Liver (tissue), 9 donors: ENCODE results near the gene UMPS. TPM values are rescaled to one million over a fixed set of nuclear protein-coding genes. Genes with fewer than 3 reads are reported as not detected.

ENCODE experiments used
- DNase-seq: peaks from one replicate; pipeline ENCODE4 v3.0.0-alpha.2; 2017; ENCODE audit warnings: low spot score
- H3K27ac ChIP-seq, 2 donors: one replicate each; pipeline ENCODE4 v1.7.0; 2013; ENCODE audit warnings: inconsistent platforms in 2 of 2, low read length in 2 of 2, control low read depth in 1 of 2, low read depth in 1 of 2, mild to moderate bottlenecking in 1 of 2
- H3K27me3 ChIP-seq, 4 donors: one replicate each; pipeline versions ENCODE4 v1.6.1 to v1.7.0; 2013; ENCODE audit warnings: low read length in 3 of 4, inconsistent platforms in 1 of 4, mild to moderate bottlenecking in 1 of 4, moderate library complexity in 1 of 4; ENCODE audit not compliant: control insufficient read depth in 4 of 4, insufficient read depth in 4 of 4
- H3K36me3 ChIP-seq, 4 donors: one replicate each; pipeline versions ENCODE4 v1.6.1 to v1.7.0; 2013; ENCODE audit warnings: low read length in 3 of 4, mild to moderate bottlenecking in 3 of 4, low read depth in 1 of 4, moderate library complexity in 1 of 4; ENCODE audit not compliant: control insufficient read depth in 4 of 4, insufficient read depth in 3 of 4
- H3K4me1 ChIP-seq, 4 donors: one replicate each; pipeline versions ENCODE4 v1.6.1 to v1.7.0; 2013; ENCODE audit warnings: low read length in 3 of 4, mild to moderate bottlenecking in 3 of 4, moderate library complexity in 1 of 4; ENCODE audit not compliant: control insufficient read depth in 4 of 4, insufficient read depth in 4 of 4
- H3K4me3 ChIP-seq, 3 donors: one replicate each; pipeline versions ENCODE4 v1.6.1 to v1.7.0; 2013; ENCODE audit warnings: low read length in 3 of 3, control low read depth in 1 of 3, low read depth in 1 of 3, mild to moderate bottlenecking in 1 of 3
- H3K9ac ChIP-seq, 2 donors: one replicate each; pipeline ENCODE4 v1.7.0; 2013; ENCODE audit warnings: low read length in 2 of 2, mild to moderate bottlenecking in 2 of 2, moderate library complexity in 2 of 2, control low read depth in 1 of 2, low read depth in 1 of 2
- H3K9me3 ChIP-seq, 4 donors: one replicate each; pipeline versions ENCODE4 v1.6.1 to v1.7.0; 2013; ENCODE audit warnings: low read length in 3 of 4; ENCODE audit not compliant: control insufficient read depth in 4 of 4
- EGR1 ChIP-seq, 2 donors: IDR thresholded peaks; 2 replicates each; pipeline ENCODE4 v1.6.1; 2016 to 2018; ENCODE audit warnings: antibody characterized with exemption in 2 of 2, low read depth in 2 of 2
- FOXA1 ChIP-seq: IDR thresholded peaks from 2 replicates; pipeline ENCODE4 v1.6.1; 2016; ENCODE audit warnings: antibody characterized with exemption
- FOXA2 ChIP-seq: IDR thresholded peaks from 2 replicates; pipeline ENCODE4 v1.6.1; 2016; ENCODE audit warnings: antibody characterized with exemption
- GABPA ChIP-seq, 2 donors: IDR thresholded peaks in 1 of 2; conservative IDR thresholded peaks in 1 of 2; 2 replicates each; pipeline ENCODE4 v1.6.1; 2016; ENCODE audit warnings: antibody characterized with exemption in 2 of 2, mild to moderate bottlenecking in 1 of 2, moderate library complexity in 1 of 2
- HNF4A ChIP-seq, 2 donors: conservative IDR thresholded peaks; 2 replicates each; pipeline ENCODE4 v1.6.1; 2016; ENCODE audit warnings: antibody characterized with exemption in 2 of 2, mild to moderate bottlenecking in 2 of 2
- HNF4G ChIP-seq: IDR thresholded peaks from 2 replicates; pipeline ENCODE4 v1.6.1; 2016; ENCODE audit warnings: antibody characterized with exemption
- JUND ChIP-seq, 2 donors: IDR thresholded peaks; 2 replicates each; pipeline ENCODE4 v1.6.1; 2016; ENCODE audit warnings: antibody characterized with exemption in 2 of 2
- NR2F2 ChIP-seq: IDR thresholded peaks from 2 replicates; pipeline ENCODE4 v1.6.1; 2016; ENCODE audit warnings: antibody characterized with exemption
- RAD21 ChIP-seq, 2 donors: IDR thresholded peaks; 2 replicates each; pipeline ENCODE4 v1.6.1; 2016; ENCODE audit warnings: antibody characterized with exemption in 2 of 2, mild to moderate bottlenecking in 2 of 2
- RXRA ChIP-seq, 2 donors: IDR thresholded peaks; 2 replicates each; pipeline ENCODE4 v1.6.1; 2017 to 2018; ENCODE audit warnings: antibody characterized with exemption in 2 of 2, mild to moderate bottlenecking in 1 of 2
- SP1 ChIP-seq: IDR thresholded peaks from 2 replicates; pipeline ENCODE4 v1.6.1; 2018; ENCODE audit warnings: antibody characterized with exemption, mild to moderate bottlenecking
- YY1 ChIP-seq: IDR thresholded peaks from 2 replicates; pipeline ENCODE4 v1.6.1; 2016; ENCODE audit warnings: antibody characterized with exemption, mild to moderate bottlenecking
- WGBS: extraction: QIAGEN DNeasy Blood & Tissue Kit; methylation state at CpG from one replicate; pipeline ENCODE4 v1.1.7; 2013; 5-methylcytosine and 5-hydroxymethylcytosine counted together
- polyA plus RNA-seq, 2 donors: library from polyadenylated mRNA; stranded (reverse) in 1 of 2; unstranded in 1 of 2; fragments of 200-250 nt in 1 of 2; fragments of >200 nt in 1 of 2; fragmentation: Nextera tagmentation in 1 of 2; extraction: Ambion mirVana in 1 of 2; gene quantifications; one replicate each; pipeline versions ENCODE4 v1.2.1 to v1.2.3, GENCODE V29; 2013 to 2015
- total RNA-seq, 2 donors: library from RNA; depleted of rRNA; stranded (reverse); fragments of >200 nt; gene quantifications; one replicate each; pipeline ENCODE4 v1.2.3, GENCODE V29; 2014
- TF ChIP-seq, protein P1 (sequence below): fragments of 150-350 bp; IDR thresholded peaks from 2 replicates; pipeline ENCODE4 v1.5.1; 2017; ENCODE audit warnings: improper control_type of control experiment, low read depth, low read length; ENCODE audit not compliant: missing input control
- TF ChIP-seq, protein P2 (sequence below): IDR thresholded peaks from 2 replicates; pipeline ENCODE4 v1.6.1; 2016; ENCODE audit warnings: antibody characterized with exemption, mild to moderate bottlenecking
- TF ChIP-seq, protein P3 (sequence below): IDR thresholded peaks from 2 replicates; pipeline ENCODE4 v1.6.1; 2016; ENCODE audit warnings: antibody characterized with exemption
- TF ChIP-seq, protein P4 (sequence below): IDR thresholded peaks from 2 replicates; pipeline ENCODE4 v1.6.1; 2016; ENCODE audit warnings: antibody characterized with exemption
- TF ChIP-seq, protein P5 (sequence below): IDR thresholded peaks from 2 replicates; pipeline ENCODE4 v1.6.1; 2016; ENCODE audit warnings: antibody characterized with exemption
- donor health status: healthy.
- donor health status: healthy.
- donor health status: healthy.
- donor health status: healthy.
- donor health status: healthy.

The UMPS gene
- total and polyA plus RNA-seq, 4 donors: 21.3 to 39.4 (median 26.0) TPM

DNA sequence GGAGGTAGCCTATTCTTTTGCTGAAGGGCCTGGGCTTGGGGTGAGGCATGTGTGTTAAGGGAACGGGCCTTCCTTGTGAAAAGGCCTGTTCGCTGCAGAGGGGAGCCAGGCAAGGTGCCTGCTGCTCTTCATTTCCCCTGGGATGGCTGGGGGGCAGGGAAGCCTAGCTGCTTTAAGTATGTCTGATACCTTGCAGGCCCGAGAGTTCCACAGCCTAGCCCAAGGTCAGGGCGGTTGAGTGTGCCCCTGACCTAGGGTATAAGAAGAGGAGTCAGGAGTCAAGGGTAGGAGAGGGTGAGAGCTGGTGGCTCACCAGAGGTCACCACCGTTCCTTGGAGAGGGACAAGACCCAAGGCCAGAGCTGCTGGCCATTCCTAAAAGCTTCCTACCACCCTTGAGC lies 46.6 kb downstream of the UMPS start:
- H3K9ac ChIP-seq: no peak overlapping the region
- no peak for DNase-seq
- H3K27ac ChIP-seq: no peak overlapping the region
- TF ChIP-seq HNF4A (conservative IDR thresholded peaks at IDR 0.05) (no peak), SP1 (no peak), EGR1 (IDR thresholded peaks at IDR 0.05; ENCODE audit: low read depth in 2 of 2) (no peak), FOXA2 (no peak), JUND (IDR thresholded peaks at IDR 0.05) (no peak), FOXA1 (no peak), GABPA (IDR thresholded peaks at IDR 0.05 in 1 of 2, conservative IDR thresholded peaks at IDR 0.05 in 1 of 2) (no peak), RAD21 (IDR thresholded peaks at IDR 0.05) (no peak), YY1 (no peak), RXRA (IDR thresholded peaks at IDR 0.05) (no peak), NR2F2 (no peak), HNF4G (no peak)
- TF ChIP-seq, protein P1, sequence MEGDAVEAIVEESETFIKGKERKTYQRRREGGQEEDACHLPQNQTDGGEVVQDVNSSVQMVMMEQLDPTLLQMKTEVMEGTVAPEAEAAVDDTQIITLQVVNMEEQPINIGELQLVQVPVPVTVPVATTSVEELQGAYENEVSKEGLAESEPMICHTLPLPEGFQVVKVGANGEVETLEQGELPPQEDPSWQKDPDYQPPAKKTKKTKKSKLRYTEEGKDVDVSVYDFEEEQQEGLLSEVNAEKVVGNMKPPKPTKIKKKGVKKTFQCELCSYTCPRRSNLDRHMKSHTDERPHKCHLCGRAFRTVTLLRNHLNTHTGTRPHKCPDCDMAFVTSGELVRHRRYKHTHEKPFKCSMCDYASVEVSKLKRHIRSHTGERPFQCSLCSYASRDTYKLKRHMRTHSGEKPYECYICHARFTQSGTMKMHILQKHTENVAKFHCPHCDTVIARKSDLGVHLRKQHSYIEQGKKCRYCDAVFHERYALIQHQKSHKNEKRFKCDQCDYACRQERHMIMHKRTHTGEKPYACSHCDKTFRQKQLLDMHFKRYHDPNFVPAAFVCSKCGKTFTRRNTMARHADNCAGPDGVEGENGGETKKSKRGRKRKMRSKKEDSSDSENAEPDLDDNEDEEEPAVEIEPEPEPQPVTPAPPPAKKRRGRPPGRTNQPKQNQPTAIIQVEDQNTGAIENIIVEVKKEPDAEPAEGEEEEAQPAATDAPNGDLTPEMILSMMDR: no peak
- TF ChIP-seq, protein P2, sequence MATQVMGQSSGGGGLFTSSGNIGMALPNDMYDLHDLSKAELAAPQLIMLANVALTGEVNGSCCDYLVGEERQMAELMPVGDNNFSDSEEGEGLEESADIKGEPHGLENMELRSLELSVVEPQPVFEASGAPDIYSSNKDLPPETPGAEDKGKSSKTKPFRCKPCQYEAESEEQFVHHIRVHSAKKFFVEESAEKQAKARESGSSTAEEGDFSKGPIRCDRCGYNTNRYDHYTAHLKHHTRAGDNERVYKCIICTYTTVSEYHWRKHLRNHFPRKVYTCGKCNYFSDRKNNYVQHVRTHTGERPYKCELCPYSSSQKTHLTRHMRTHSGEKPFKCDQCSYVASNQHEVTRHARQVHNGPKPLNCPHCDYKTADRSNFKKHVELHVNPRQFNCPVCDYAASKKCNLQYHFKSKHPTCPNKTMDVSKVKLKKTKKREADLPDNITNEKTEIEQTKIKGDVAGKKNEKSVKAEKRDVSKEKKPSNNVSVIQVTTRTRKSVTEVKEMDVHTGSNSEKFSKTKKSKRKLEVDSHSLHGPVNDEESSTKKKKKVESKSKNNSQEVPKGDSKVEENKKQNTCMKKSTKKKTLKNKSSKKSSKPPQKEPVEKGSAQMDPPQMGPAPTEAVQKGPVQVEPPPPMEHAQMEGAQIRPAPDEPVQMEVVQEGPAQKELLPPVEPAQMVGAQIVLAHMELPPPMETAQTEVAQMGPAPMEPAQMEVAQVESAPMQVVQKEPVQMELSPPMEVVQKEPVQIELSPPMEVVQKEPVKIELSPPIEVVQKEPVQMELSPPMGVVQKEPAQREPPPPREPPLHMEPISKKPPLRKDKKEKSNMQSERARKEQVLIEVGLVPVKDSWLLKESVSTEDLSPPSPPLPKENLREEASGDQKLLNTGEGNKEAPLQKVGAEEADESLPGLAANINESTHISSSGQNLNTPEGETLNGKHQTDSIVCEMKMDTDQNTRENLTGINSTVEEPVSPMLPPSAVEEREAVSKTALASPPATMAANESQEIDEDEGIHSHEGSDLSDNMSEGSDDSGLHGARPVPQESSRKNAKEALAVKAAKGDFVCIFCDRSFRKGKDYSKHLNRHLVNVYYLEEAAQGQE: no peak
- TF ChIP-seq, protein P3, sequence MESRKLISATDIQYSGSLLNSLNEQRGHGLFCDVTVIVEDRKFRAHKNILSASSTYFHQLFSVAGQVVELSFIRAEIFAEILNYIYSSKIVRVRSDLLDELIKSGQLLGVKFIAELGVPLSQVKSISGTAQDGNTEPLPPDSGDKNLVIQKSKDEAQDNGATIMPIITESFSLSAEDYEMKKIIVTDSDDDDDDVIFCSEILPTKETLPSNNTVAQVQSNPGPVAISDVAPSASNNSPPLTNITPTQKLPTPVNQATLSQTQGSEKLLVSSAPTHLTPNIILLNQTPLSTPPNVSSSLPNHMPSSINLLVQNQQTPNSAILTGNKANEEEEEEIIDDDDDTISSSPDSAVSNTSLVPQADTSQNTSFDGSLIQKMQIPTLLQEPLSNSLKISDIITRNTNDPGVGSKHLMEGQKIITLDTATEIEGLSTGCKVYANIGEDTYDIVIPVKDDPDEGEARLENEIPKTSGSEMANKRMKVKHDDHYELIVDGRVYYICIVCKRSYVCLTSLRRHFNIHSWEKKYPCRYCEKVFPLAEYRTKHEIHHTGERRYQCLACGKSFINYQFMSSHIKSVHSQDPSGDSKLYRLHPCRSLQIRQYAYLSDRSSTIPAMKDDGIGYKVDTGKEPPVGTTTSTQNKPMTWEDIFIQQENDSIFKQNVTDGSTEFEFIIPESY: no peak
- TF ChIP-seq, protein P4, sequence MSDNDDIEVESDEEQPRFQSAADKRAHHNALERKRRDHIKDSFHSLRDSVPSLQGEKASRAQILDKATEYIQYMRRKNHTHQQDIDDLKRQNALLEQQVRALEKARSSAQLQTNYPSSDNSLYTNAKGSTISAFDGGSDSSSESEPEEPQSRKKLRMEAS: no peak
- TF ChIP-seq, protein P5, sequence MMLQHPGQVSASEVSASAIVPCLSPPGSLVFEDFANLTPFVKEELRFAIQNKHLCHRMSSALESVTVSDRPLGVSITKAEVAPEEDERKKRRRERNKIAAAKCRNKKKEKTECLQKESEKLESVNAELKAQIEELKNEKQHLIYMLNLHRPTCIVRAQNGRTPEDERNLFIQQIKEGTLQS: no peak
- peaks cover 0 to 25% (median 22%) of the 10 kb centered on the region in 4 donors for H3K4me1 ChIP-seq
- H3K27me3 ChIP-seq: no peaks in the 10 kb centered on the region
- 94% methylated on average over 5 of the region's 5 CpGs for whole genome bisulfite sequencing
- H3K9me3 ChIP-seq: no peaks in the 10 kb centered on the region
- peaks cover 0 to 10% (median 5%) of the 10 kb centered on the region in 4 donors for H3K36me3 ChIP-seq
- no peak overlapping the region for H3K4me3 ChIP-seq
